ENCODE measurements around the gene ADGRD1.
"Not testable (repeated sequence)": the region's sequence is repeated elsewhere in the genome, so short reads cannot be mapped to it uniquely, and the experiment has no call there.

ADGRD1 gene

GRCh38 chr12:130995386-130995969, 41.8 kb downstream of the ADGRD1 start:
- DNase-seq; in situ Hi-C loops (cut with HindIII; ENCODE audit: low pct_ligation_motif_present, low pct_unique_long_range_greater_than_20kb, low sequenced_read_pairs): not testable (repeated sequence)

GRCh38 chr12:130998136-130998535, 44.4 kb downstream of the ADGRD1 start:
- no peak for DNase-seq
- in situ Hi-C loops (cut with HindIII; ENCODE audit: low pct_ligation_motif_present, low pct_unique_long_range_greater_than_20kb, low sequenced_read_pairs), result no loop called here

- in situ Hi-C loops (cut with HindIII; ENCODE audit: low pct_ligation_motif_present, low pct_unique_long_range_greater_than_20kb, low sequenced_read_pairs), result no loop called here
- no peak for DNase-seq
Measured at GRCh38 chr12:131000000-131000486, 46.3 kb downstream of the ADGRD1 start.

GRCh38 chr12:131001493-131001892, 47.8 kb downstream of the ADGRD1 start:
- in situ Hi-C loops (cut with HindIII; ENCODE audit: low pct_ligation_motif_present, low pct_unique_long_range_greater_than_20kb, low sequenced_read_pairs), result no loop called here

GRCh38 chr12:131002216-131002631, 48.5 kb downstream of the ADGRD1 start:
- DNase-seq, result no peak
- in situ Hi-C loops (cut with HindIII; ENCODE audit: low pct_ligation_motif_present, low pct_unique_long_range_greater_than_20kb, low sequenced_read_pairs), result no loop called here

More at GRCh38 chr12:131001493-131001892, 47.8 kb downstream of the ADGRD1 start:
- DNase-seq, result no peak

- no peak for DNase-seq
- in situ Hi-C loops (cut with HindIII; ENCODE audit: low pct_ligation_motif_present, low pct_unique_long_range_greater_than_20kb, low sequenced_read_pairs), result no loop called here
Measured at GRCh38 chr12:131003036-131003715, 49.5 kb downstream of the ADGRD1 start.

GRCh38 chr12:131003716-131004045, 50.0 kb downstream of the ADGRD1 start:
- in situ Hi-C loops (cut with HindIII; ENCODE audit: low pct_ligation_motif_present, low pct_unique_long_range_greater_than_20kb, low sequenced_read_pairs), result no loop called here
- DNase-seq, result no peak

- in situ Hi-C loops (cut with HindIII; ENCODE audit: low pct_ligation_motif_present, low pct_unique_long_range_greater_than_20kb, low sequenced_read_pairs), result no loop called here
Measured at GRCh38 chr12:131004166-131004565, 50.5 kb downstream of the ADGRD1 start.

GRCh38 chr12:131005161-131006035, 51.7 kb downstream of the ADGRD1 start:
- DNase-seq, result no peak
- in situ Hi-C loops (cut with HindIII; ENCODE audit: low pct_ligation_motif_present, low pct_unique_long_range_greater_than_20kb, low sequenced_read_pairs), result no loop called here

More at GRCh38 chr12:131004166-131004565, 50.5 kb downstream of the ADGRD1 start:
- no peak for DNase-seq

- in situ Hi-C loops (cut with HindIII; ENCODE audit: low pct_ligation_motif_present, low pct_unique_long_range_greater_than_20kb, low sequenced_read_pairs), result no loop called here
Measured at GRCh38 chr12:131006036-131006735, 52.5 kb downstream of the ADGRD1 start.

GRCh38 chr12:131007031-131007739, 53.5 kb downstream of the ADGRD1 start:
- no peak for DNase-seq
- in situ Hi-C loops (cut with HindIII; ENCODE audit: low pct_ligation_motif_present, low pct_unique_long_range_greater_than_20kb, low sequenced_read_pairs), result no loop called here

More at GRCh38 chr12:131006036-131006735, 52.5 kb downstream of the ADGRD1 start:
- DNase-seq, result no peak

GRCh38 chr12:131007740-131008117, 54.0 kb downstream of the ADGRD1 start:
- DNase-seq, result no peak
- in situ Hi-C loops (cut with HindIII; ENCODE audit: low pct_ligation_motif_present, low pct_unique_long_range_greater_than_20kb, low sequenced_read_pairs), result no loop called here

GRCh38 chr12:131008131-131008912, 54.6 kb downstream of the ADGRD1 start:
- DNase-seq, result no peak
- in situ Hi-C loops (cut with HindIII; ENCODE audit: low pct_ligation_motif_present, low pct_unique_long_range_greater_than_20kb, low sequenced_read_pairs), result no loop called here

GRCh38 chr12:131008913-131009270, 55.2 kb downstream of the ADGRD1 start:
- no peak for DNase-seq
- in situ Hi-C loops (cut with HindIII; ENCODE audit: low pct_ligation_motif_present, low pct_unique_long_range_greater_than_20kb, low sequenced_read_pairs), result no loop called here

GRCh38 chr12:131009595-131010395, 56.1 kb downstream of the ADGRD1 start:
- no peak for DNase-seq
- in situ Hi-C loops (cut with HindIII; ENCODE audit: low pct_ligation_motif_present, low pct_unique_long_range_greater_than_20kb, low sequenced_read_pairs), result no loop called here

- in situ Hi-C loops (cut with HindIII; ENCODE audit: low pct_ligation_motif_present, low pct_unique_long_range_greater_than_20kb, low sequenced_read_pairs), result no loop called here
- no peak for DNase-seq
Measured at GRCh38 chr12:131010396-131011131, 56.9 kb downstream of the ADGRD1 start.

Measured in ACHN (cell line).